OCI-LY7 (cell line): ENCODE measurements around the gene GPHA2. TPM values are rescaled to one million over a fixed set of nuclear protein-coding genes. Genes with fewer than 3 reads are reported as not detected.
A peak's percentile ranks its signal among the peaks of the same experiment; 100 is the strongest.

Experiments
- BruUV-seq: library from RNA; stranded (reverse); fragments of 400-500 nt; replicated peaks from 2 replicates; lab custom pipeline; 2021; lab: Mats Ljungman, UMichigan
- CTCF ChIA-PET: fragments of 300-600 bp; sonication (Branson Sonifier 250); formaldehyde crosslinking; loops from one replicate; lab custom pipeline; 2022; ENCODE audit warnings: antibody characterized with exemption; ENCODE audit not compliant: unreplicated experiment; lab: Charles Lee
- POLR2A ChIA-PET: fragments of 300-600 bp; sonication (Branson Sonifier 250); formaldehyde crosslinking; loops from one replicate; lab custom pipeline; 2022; ENCODE audit warnings: antibody characterized with exemption; lab: Charles Lee
- DNase-seq: peaks from one replicate; pipeline ENCODE4 v3.0.0-alpha.2; 2015; ENCODE audit warnings: low spot score
- H2AFZ ChIP-seq: fragments of 200-600 bp; sonication (generic), shearing (Covaris generic); 2 replicates; pipeline ENCODE4 v1.6.1; 2014; ENCODE audit warnings: mild to moderate bottlenecking, antibody characterized with exemption, low read length, moderate library complexity
- H3K27ac ChIP-seq: fragments of 200-600 bp; sonication (generic); 2 replicates; pipeline ENCODE4 v1.5.1; 2014; ENCODE audit warnings: mixed run types, low read depth, mild to moderate bottlenecking, moderate library complexity, low read length, inconsistent platforms; ENCODE audit not compliant: poor library complexity, severe bottlenecking
- H3K36me3 ChIP-seq: fragments of 200-600 bp; sonication (generic); 2 replicates; pipeline ENCODE4 v1.6.1; 2014; ENCODE audit warnings: mild to moderate bottlenecking, antibody characterized with exemption, low read length, moderate library complexity, mixed read lengths; ENCODE audit not compliant: insufficient read depth
- H3K4me1 ChIP-seq: fragments of 200-600 bp; sonication (generic); 2 replicates; pipeline ENCODE4 v1.5.1; 2014; ENCODE audit warnings: mild to moderate bottlenecking, low read length; ENCODE audit not compliant: insufficient read depth, poor library complexity, severe bottlenecking
- H3K4me2 ChIP-seq: fragments of 200-600 bp; sonication (generic); 2 replicates; pipeline ENCODE4 v1.6.1; 2014; ENCODE audit warnings: mild to moderate bottlenecking, low read length
- H3K4me3 ChIP-seq: fragments of 200-600 bp; sonication (generic); 2 replicates; pipeline ENCODE4 v1.5.1; 2014; ENCODE audit warnings: mild to moderate bottlenecking, low read depth, low read length; ENCODE audit not compliant: poor library complexity, severe bottlenecking
- H3K79me2 ChIP-seq: fragments of 200-600 bp; sonication (generic); 2 replicates; pipeline ENCODE4 v1.6.1; 2016; ENCODE audit warnings: low read depth, mild to moderate bottlenecking, low read length, moderate library complexity, mixed read lengths; ENCODE audit not compliant: insufficient read depth
- H3K9me2 ChIP-seq: fragments of 200-600 bp; sonication (generic); 2 replicates; pipeline ENCODE4 v1.6.1; 2016; ENCODE audit warnings: mild to moderate bottlenecking, low read length, mixed read lengths; ENCODE audit not compliant: insufficient read depth
- H3K9me3 ChIP-seq: fragments of 200-600 bp; sonication (generic); 2 replicates; pipeline ENCODE4 v1.6.1; 2014; ENCODE audit warnings: mild to moderate bottlenecking, mixed run types, low read length, mixed read lengths
- H4K20me1 ChIP-seq: fragments of 200-600 bp; sonication (generic); 2 replicates; pipeline ENCODE4 v1.6.1; 2014; ENCODE audit warnings: mild to moderate bottlenecking, antibody characterized with exemption, low read length, moderate library complexity, mixed read lengths; ENCODE audit not compliant: insufficient read depth
- EZH2phosphoT487 ChIP-seq: fragments of 200-600 bp; sonication (generic); IDR thresholded peaks from 2 replicates; pipeline ENCODE4 v1.6.1; 2018; ENCODE audit warnings: low read depth, borderline replicate concordance, mild to moderate bottlenecking, mixed run types, antibody characterized with exemption, low read length, moderate library complexity, mixed read lengths
- intact Hi-C: fragments of 100-400 bp; cut with micrococcal nuclease; formaldehyde crosslinking; loops from one replicate; pipeline ENCODE4 v1.10.0; 2022; ENCODE audit not compliant: unreplicated experiment
- total RNA-seq, 2 experiments: library from RNA; depleted of rRNA in 1 of 2; stranded (reverse); fragments of >200 nt in 1 of 2; shearing (Covaris generic) in 1 of 2; gene quantifications; 2 replicates each; pipeline ENCODE4 v1.2.3, GENCODE V29; 2014 to 2022
- TF ChIP-seq, protein P1 (sequence below): fragments of 200-600 bp; sonication (generic); conservative IDR thresholded peaks from 2 replicates; pipeline ENCODE4 v1.5.1; 2014; ENCODE audit warnings: mild to moderate bottlenecking, antibody characterized with exemption, low read length, moderate library complexity, mixed read lengths

Gene GPHA2
- total RNA-seq, 2 experiments from 2014 or later, result not detected

DNA sequence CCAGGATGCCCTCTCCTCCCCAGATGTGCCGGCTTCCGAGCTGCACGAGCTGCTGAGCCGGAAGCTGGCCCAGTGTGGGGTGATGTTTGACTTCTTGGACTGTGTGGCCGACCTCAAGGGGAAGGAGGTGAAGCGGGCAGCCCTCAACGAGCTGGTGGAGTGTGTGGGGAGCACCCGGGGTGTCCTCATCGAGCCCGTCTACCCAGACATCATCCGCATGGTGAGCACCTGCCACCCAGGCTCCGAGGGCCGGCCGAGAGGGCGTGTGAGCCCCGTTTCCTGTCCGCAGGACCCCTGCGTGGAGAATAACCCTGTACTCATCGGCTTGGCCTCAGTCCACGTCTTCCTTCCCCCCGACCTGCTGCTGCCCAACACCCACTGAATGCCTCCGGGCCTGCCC, 9.0 kb downstream of the GPHA2 start:
- Histone ChIP-seq H3K9me2 (no peaks in the 10 kb centered on the region), H3K79me2 (no peaks in the 10 kb centered on the region; the same call in 1 of the 2 replicates), H3K27ac (no peak overlapping the region), H3K4me1 (peaks cover 18% of the 10 kb centered on the region), H3K4me2 (no peak overlapping the region), H3K9me3 (no peaks in the 10 kb centered on the region), H3K36me3 (peaks cover 11% of the 10 kb centered on the region; the same call in 1 of the 2 replicates), H3K4me3 (no peak overlapping the region), H2AFZ (no peak overlapping the region), H4K20me1 (no peaks in the 10 kb centered on the region)
- DNase-seq, result no peak
- ChIA-PET POLR2A (interaction anchor here (0.6 kb wide), 1 partner anchor 84 kb away, joined by 3 read pairs; no protein-coding TSS in a partner anchor), CTCF (interaction anchor here (1.1 kb wide), 1 partner anchor 8 kb away, joined by 3 read pairs; no protein-coding TSS in a partner anchor)
- BruUV-seq, result no TSS peak
- intact Hi-C loops, result no loop called here
- TF ChIP-seq, protein P1, sequence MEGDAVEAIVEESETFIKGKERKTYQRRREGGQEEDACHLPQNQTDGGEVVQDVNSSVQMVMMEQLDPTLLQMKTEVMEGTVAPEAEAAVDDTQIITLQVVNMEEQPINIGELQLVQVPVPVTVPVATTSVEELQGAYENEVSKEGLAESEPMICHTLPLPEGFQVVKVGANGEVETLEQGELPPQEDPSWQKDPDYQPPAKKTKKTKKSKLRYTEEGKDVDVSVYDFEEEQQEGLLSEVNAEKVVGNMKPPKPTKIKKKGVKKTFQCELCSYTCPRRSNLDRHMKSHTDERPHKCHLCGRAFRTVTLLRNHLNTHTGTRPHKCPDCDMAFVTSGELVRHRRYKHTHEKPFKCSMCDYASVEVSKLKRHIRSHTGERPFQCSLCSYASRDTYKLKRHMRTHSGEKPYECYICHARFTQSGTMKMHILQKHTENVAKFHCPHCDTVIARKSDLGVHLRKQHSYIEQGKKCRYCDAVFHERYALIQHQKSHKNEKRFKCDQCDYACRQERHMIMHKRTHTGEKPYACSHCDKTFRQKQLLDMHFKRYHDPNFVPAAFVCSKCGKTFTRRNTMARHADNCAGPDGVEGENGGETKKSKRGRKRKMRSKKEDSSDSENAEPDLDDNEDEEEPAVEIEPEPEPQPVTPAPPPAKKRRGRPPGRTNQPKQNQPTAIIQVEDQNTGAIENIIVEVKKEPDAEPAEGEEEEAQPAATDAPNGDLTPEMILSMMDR, result no peak
- TF ChIP-seq EZH2phosphoT487, result no peak

DNA sequence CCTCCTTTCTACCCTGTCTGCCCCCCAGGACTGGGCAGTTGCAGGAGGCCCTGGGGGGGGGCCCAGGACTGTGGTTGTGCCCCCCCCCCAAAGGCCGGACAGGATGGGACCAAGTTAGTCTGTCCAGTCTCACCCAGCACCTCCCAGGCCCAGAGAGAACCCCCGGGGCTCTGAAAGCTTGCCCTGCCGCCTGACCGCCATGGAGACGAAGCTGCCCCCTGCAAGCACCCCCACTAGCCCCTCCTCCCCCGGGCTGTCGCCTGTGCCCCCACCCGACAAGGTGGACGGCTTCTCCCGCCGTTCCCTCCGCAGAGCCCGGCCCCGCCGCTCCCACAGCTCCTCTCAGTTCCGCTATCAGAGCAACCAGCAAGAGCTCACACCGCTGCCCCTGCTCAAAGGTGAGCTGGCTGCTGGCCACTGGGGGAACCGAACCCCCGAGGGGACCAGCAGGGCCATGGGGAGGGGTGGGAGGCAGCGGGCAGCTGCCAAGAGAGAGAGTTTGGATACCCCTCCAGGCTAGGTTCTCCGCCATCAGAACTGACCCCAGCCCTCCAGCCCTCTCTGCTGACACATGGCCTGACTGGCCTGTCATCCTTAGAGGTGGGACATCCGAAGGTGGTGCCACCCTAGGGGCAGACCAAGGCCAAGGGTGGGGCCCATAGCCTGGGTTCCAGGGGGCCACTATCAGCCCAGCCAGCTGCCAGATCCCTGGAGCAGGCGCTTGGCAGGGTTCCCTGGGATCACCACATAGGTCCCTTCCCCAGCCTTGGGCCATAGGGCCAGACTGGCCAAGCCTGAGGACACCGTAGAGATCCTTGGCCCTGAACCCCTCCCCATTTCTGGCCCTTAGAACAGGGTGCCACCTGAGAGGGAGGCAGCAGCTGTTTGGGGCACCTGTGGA, 9.9 kb downstream of the GPHA2 start:
- POLR2A ChIA-PET, result no interaction called here
- DNase-seq, result no peak
- peak overlapping the region; percentile 84 for H3K4me2 ChIP-seq
- H3K9me2 ChIP-seq, result no peaks in the 10 kb centered on the region
- H3K79me2 ChIP-seq, result no peaks in the 10 kb centered on the region; the same call in 1 of the 2 replicates
- H2AFZ ChIP-seq, result no peak overlapping the region
- H3K4me3 ChIP-seq, result peak overlapping the region; percentile 78
- H3K27ac ChIP-seq, result no peak overlapping the region
- H3K36me3 ChIP-seq, result peaks cover 4% of the 10 kb centered on the region; the same call in 1 of the 2 replicates
- no peaks in the 10 kb centered on the region for H4K20me1 ChIP-seq
- H3K4me1 ChIP-seq, result peaks cover 18% of the 10 kb centered on the region
- H3K9me3 ChIP-seq, result no peaks in the 10 kb centered on the region
- no TSS peak for BruUV-seq
- CTCF ChIA-PET, result interaction anchor here (1.1 kb wide), 1 partner anchor 9 kb away, joined by 3 read pairs; no protein-coding TSS in a partner anchor
- intact Hi-C loops, result loop anchor here (2.0 kb wide), 1 partner anchor 87 kb away; no protein-coding TSS in a partner anchor
- no peak for TF ChIP-seq EZH2phosphoT487
- TF ChIP-seq, protein P1, result no peak
